KMS-11 (cell line): ENCODE results near the gene YPEL2.
"Not testable (repeated sequence)": the region's sequence is repeated elsewhere in the genome, so short reads cannot be mapped to it uniquely, and the experiment has no call there.

Source experiments
- H2AFZ ChIP-seq: fragments of 200-600 bp; sonication (generic); 2 replicates; pipeline ENCODE4 v1.6.1; 2016; ENCODE audit warnings: antibody characterized with exemption, mixed run types, low read depth
- H3K27ac ChIP-seq: fragments of 200-600 bp; sonication (generic); 2 replicates; pipeline ENCODE4 v1.6.1; 2016; ENCODE audit warnings: mild to moderate bottlenecking, mixed run types
- H3K27me3 ChIP-seq: fragments of 200-600 bp; sonication (generic); 2 replicates; pipeline ENCODE4 v1.6.1; 2017; ENCODE audit warnings: mild to moderate bottlenecking, low read depth, mixed run types, moderate library complexity; ENCODE audit not compliant: insufficient read depth
- H3K36me3 ChIP-seq: fragments of 200-600 bp; sonication (generic); 2 replicates; pipeline ENCODE4 v1.6.1; 2017; ENCODE audit warnings: mild to moderate bottlenecking, mixed run types; ENCODE audit not compliant: insufficient read depth
- H3K4me1 ChIP-seq: fragments of 200-600 bp; sonication (generic); 2 replicates; pipeline ENCODE4 v1.6.1; 2016; ENCODE audit warnings: mild to moderate bottlenecking, low read depth, mixed run types; ENCODE audit not compliant: poor library complexity, severe bottlenecking
- H3K4me2 ChIP-seq: fragments of 200-600 bp; sonication (generic); 2 replicates; pipeline ENCODE4 v1.7.0; 2016; ENCODE audit warnings: mild to moderate bottlenecking, mixed run types
- H3K4me3 ChIP-seq: fragments of 200-600 bp; sonication (generic); IDR thresholded peaks from 2 replicates; pipeline ENCODE4 v1.6.1; 2017; ENCODE audit warnings: low read depth, low read length, mixed read lengths; ENCODE audit not compliant: insufficient read depth
- H3K79me2 ChIP-seq: fragments of 200-600 bp; sonication (generic); 2 replicates; pipeline ENCODE4 v1.6.1; 2016; ENCODE audit warnings: low read depth, mixed run types; ENCODE audit not compliant: insufficient read depth
- H3K9ac ChIP-seq: fragments of 200-600 bp; sonication (generic); 2 replicates; pipeline ENCODE4 v1.6.1; 2016; ENCODE audit warnings: mild to moderate bottlenecking, mixed run types
- H4K20me1 ChIP-seq: fragments of 200-600 bp; sonication (generic); 2 replicates; pipeline ENCODE4 v1.6.1; 2016; ENCODE audit warnings: mild to moderate bottlenecking, mixed run types; ENCODE audit not compliant: insufficient read depth
- TF ChIP-seq, protein P1 (sequence below): fragments of 200-600 bp; sonication (generic); conservative IDR thresholded peaks from 2 replicates; pipeline ENCODE4 v1.6.1; 2017; ENCODE audit warnings: low read depth, mild to moderate bottlenecking, antibody characterized with exemption, low read length, moderate library complexity, mixed read lengths

YPEL2 gene

DNA sequence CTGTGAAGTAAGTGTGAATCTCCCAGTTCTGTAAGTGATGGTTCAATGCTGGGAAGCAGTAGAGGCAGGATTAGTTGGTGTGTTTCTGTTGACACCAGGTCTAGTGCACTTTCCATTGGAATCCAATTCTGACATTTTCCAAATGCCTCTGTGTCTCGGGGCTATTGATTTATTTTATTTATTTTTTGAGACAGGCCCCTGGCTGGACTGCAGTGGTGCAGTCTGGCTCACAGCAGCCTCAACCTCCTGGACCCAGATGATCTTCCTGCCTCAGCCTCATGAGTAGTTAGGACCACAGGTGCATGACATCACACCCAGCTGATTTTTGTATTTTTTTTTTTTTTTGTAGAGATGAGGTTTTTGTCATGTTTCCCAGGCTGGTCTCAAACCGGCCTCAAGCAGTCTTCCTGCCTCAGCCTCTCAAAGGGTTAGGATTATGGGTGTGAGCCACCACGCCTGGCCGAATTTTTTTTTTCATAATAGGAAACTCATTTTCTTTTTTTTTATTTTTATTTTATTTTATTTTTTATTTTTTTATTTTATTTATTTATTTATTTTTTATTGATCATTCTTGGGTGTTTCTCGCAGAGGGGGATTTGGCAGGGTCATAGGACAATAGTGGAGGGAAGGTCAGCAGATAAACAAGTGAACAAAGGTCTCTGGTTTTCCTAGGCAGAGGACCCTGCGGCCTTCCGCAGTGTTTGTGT is 61.7 kb downstream of the YPEL2 start:
- H2AFZ ChIP-seq: no peak overlapping the region
- no peak overlapping the region for H3K9ac ChIP-seq
- H3K4me1 ChIP-seq: no peaks in the 10 kb centered on the region
- no peak overlapping the region for H3K27ac ChIP-seq
- no peaks in the 10 kb centered on the region for H3K27me3 ChIP-seq
- H3K4me3 ChIP-seq: no peak overlapping the region
- H3K79me2 ChIP-seq: no peaks in the 10 kb centered on the region
- H4K20me1 ChIP-seq: no peaks in the 10 kb centered on the region
- no peak overlapping the region for H3K4me2 ChIP-seq
- no peaks in the 10 kb centered on the region for H3K36me3 ChIP-seq
- TF ChIP-seq, protein P1, sequence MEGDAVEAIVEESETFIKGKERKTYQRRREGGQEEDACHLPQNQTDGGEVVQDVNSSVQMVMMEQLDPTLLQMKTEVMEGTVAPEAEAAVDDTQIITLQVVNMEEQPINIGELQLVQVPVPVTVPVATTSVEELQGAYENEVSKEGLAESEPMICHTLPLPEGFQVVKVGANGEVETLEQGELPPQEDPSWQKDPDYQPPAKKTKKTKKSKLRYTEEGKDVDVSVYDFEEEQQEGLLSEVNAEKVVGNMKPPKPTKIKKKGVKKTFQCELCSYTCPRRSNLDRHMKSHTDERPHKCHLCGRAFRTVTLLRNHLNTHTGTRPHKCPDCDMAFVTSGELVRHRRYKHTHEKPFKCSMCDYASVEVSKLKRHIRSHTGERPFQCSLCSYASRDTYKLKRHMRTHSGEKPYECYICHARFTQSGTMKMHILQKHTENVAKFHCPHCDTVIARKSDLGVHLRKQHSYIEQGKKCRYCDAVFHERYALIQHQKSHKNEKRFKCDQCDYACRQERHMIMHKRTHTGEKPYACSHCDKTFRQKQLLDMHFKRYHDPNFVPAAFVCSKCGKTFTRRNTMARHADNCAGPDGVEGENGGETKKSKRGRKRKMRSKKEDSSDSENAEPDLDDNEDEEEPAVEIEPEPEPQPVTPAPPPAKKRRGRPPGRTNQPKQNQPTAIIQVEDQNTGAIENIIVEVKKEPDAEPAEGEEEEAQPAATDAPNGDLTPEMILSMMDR: no peak

DNA sequence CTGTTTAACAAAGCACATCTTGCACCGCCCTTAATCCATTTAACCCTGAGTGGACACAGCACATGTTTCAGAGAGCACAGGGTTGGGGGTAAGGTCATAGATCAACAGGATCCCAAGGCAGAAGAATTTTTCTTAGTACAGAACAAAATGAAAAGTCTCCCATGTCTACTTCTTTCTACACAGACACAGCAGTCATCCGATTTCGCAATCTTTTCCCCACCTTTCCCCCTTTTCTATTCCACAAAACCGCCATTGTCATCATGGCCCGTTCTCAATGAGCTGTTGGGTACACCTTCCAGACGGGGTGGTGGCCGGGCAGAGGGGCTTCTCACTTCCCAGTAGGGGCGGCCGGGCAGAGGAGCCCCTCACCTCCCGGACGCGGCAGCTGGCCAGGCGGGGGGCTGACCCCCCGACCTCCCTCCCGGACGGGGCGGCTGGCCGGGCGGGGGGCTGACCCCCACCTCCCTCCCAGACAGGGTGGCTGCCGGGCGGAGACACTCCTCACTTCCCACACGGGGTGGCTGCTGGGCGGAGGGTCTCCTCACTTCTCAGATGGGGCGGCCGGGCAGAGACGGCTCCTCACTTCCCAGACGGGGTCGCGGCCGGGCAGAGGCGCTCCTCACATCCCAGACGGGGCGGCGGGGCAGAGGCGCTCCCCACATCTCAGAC is 62.4 kb downstream of the YPEL2 start:
- H2AFZ ChIP-seq: not testable (repeated sequence)

DNA sequence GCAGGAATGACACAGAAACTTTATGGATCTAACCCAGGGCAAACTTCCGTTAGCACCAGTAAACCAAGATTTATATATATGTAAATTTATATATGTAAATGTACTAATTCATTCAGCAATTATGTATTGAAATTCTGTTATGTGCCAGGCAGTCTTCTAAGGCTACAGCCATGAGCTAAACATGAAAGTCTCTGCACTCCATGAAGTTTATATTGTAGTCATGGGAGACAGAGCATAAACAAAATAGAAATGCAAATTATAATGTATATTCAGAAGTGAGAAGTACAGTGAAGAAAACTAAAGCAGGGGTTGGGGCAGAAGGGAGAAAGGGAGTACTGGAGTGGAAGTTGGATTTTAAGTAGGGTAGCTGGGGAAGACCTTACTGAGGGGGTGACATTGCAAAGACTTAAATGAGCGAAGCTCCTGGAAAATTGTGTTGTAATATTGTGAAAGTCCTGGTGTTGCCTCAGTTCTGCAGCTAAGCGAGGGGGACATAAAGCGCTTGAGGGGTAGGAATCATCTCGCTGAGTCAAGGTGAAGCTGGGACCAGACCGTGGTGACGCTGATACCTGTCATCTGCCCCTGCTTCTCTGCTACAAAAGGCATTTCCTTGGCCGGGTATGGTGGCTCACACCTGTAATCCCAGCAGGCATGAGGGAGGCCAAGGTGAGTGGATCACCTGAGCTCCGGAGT is 64.8 kb downstream of the YPEL2 start:
- Histone ChIP-seq H3K27ac (no peak overlapping the region), H3K79me2 (no peaks in the 10 kb centered on the region), H3K9ac (no peak overlapping the region), H3K4me2 (no peak overlapping the region), H4K20me1 (no peaks in the 10 kb centered on the region), H3K4me3 (no peak overlapping the region), H3K27me3 (no peaks in the 10 kb centered on the region), H3K4me1 (no peaks in the 10 kb centered on the region), H3K36me3 (no peaks in the 10 kb centered on the region), H2AFZ (no peak overlapping the region)
- TF ChIP-seq, protein P1: no peak

More for the DNA sequence above, 62.4 kb downstream of the YPEL2 start:
- not testable (repeated sequence) for H3K79me2 ChIP-seq, H3K27me3 ChIP-seq, H3K4me3 ChIP-seq, H3K4me2 ChIP-seq, H4K20me1 ChIP-seq, H3K27ac ChIP-seq, H3K4me1 ChIP-seq, H3K36me3 ChIP-seq, H3K9ac ChIP-seq

- Histone ChIP-seq H3K4me1 (no peaks in the 10 kb centered on the region), H3K9ac (no peak overlapping the region), H4K20me1 (no peaks in the 10 kb centered on the region), H3K4me3 (no peak overlapping the region), H3K27ac (no peak overlapping the region), H2AFZ (no peak overlapping the region), H3K4me2 (no peak overlapping the region), H3K27me3 (no peaks in the 10 kb centered on the region), H3K79me2 (no peaks in the 10 kb centered on the region), H3K36me3 (no peaks in the 10 kb centered on the region)
- TF ChIP-seq, protein P1: no peak
Measured at GRCh38 chr17:59397316-59398073, 66.0 kb downstream of the YPEL2 start.
